ENCODE measurements around the gene SPTBN2. TPM values are rescaled to one million over a fixed set of nuclear protein-coding genes. Genes with fewer than 3 reads are reported as not detected.

SPTBN2 gene
- total RNA-seq, 2 experiments from 2014 or later, result 0.31 TPM; not detected in 1

DNA sequence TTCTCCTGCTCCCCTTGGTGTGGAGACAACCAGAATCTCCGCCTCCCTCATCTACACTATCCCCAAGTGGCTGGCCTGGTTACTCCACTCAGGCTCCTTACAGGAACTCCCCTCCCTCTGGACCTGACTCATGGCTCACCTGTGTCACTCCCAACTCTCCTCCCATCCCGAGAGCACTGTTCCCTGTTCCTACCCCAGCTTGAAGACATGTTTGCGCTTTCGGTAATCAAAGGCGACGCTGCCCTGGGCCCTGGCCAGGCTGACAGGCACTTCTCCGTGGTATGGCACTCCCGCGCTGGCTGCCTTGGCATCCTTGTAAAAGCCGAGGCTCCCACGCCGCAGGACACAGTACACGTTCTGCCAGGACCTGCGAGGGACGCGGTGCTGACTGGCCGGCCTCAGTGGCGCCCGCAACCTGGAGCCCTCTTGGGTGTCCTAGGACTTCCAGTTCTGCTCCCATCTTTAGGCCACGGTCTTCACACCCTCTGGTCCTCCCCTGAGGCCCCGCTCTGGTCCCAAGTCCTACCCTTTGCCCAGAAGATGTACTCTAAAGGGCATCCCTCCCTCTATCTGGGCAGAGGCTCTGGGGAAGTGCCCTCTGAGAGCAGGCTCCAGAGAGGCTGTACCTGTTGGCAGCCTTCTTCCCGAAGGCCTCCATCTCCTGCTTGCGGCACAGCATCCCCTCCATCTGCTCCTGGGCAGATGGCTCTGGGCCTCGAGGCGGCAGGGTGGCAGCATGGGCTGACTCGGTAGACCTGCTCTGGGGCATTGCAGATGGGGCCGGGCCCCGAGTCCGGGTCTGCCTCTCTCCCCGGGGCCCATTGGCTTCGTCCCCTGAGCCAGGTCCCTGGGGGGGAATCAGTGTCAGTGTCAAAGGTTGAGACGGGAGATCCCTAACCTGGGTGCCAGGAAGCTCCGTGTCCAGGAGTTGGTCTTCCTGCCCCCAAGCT, 41.9 kb downstream of the SPTBN2 start:
- DNase-seq, result no peak
- ChIA-PET CTCF (no interaction called here), POLR2A (no interaction called here)
- ATAC-seq, result no peak
- no peaks in the 10 kb centered on the region for H3K36me3 Mint-ChIP-seq (ENCODE audit: low read depth)
- H3K4me1 Mint-ChIP-seq (ENCODE audit: low read depth), result no peaks in the 10 kb centered on the region
- H3K4me3 Mint-ChIP-seq, result no peak overlapping the region
- no peak overlapping the region for H3K27ac Mint-ChIP-seq
- H3K9me3 Mint-ChIP-seq (ENCODE audit: insufficient read depth), result no peaks in the 10 kb centered on the region
- H3K27me3 Mint-ChIP-seq (ENCODE audit: low read depth), result no peaks in the 10 kb centered on the region

GRCh38 chr11:66686100-66686785, 42.8 kb downstream of the SPTBN2 start:
- H3K4me1 Mint-ChIP-seq (ENCODE audit: low read depth), result no peaks in the 10 kb centered on the region
- ChIA-PET POLR2A (interaction anchor here (0.9 to 1.5 kb wide), 2 partner anchors 8 to 10 kb away, joined by 3 to 4 read pairs; partner anchors contain the start of gene RBM4B), CTCF (no interaction called here)
- ATAC-seq (no peak), DNase-seq (no peak)
- H3K4me3 Mint-ChIP-seq, result no peak overlapping the region
- H3K36me3 Mint-ChIP-seq (ENCODE audit: low read depth), result no peaks in the 10 kb centered on the region
- H3K9me3 Mint-ChIP-seq (ENCODE audit: insufficient read depth), result no peaks in the 10 kb centered on the region
- no peaks in the 10 kb centered on the region for H3K27me3 Mint-ChIP-seq (ENCODE audit: low read depth)
- H3K27ac Mint-ChIP-seq, result no peak overlapping the region

GRCh38 chr11:66685276-66686099, 43.5 kb downstream of the SPTBN2 start:
- Mint-ChIP-seq H3K36me3 (ENCODE audit: low read depth) (no peaks in the 10 kb centered on the region), H3K9me3 (ENCODE audit: insufficient read depth) (no peaks in the 10 kb centered on the region), H3K27me3 (ENCODE audit: low read depth) (no peaks in the 10 kb centered on the region), H3K4me3 (no peak overlapping the region), H3K27ac (no peak overlapping the region), H3K4me1 (ENCODE audit: low read depth) (no peaks in the 10 kb centered on the region)
- DNase-seq (no peak), ATAC-seq (no peak)
- CTCF ChIA-PET, result no interaction called here
- POLR2A ChIA-PET, result interaction anchor here (0.9 to 1.5 kb wide), 2 partner anchors 8 to 11 kb away, joined by 3 to 4 read pairs; partner anchors contain the start of gene RBM4B

DNA sequence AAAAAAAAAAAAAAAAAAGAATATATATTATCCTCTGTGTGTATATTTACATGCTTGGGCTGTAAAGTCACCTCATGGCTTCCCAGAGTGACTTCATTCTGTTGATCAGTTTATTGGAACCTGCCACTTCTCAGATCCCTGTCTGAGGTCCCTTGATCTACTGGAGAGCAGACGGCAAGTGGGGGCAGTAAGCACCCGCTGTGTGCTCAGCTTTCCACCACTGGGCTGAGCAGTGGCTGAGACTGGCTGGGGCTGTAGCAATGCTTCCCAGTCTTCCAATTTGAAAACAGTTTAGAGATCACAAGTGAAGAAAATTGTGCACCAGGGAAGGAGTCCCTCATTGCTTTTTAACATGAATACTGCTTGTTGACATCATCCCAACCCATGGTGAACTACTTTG, 44.4 kb downstream of the SPTBN2 start:
- Mint-ChIP-seq H3K36me3 (ENCODE audit: low read depth) (no peaks in the 10 kb centered on the region), H3K9me3 (ENCODE audit: insufficient read depth) (no peaks in the 10 kb centered on the region), H3K4me1 (ENCODE audit: low read depth) (no peaks in the 10 kb centered on the region), H3K27ac (no peak overlapping the region), H3K4me3 (no peak overlapping the region), H3K27me3 (ENCODE audit: low read depth) (no peaks in the 10 kb centered on the region)
- ChIA-PET CTCF (no interaction called here), POLR2A (interaction anchor here (1.5 kb wide), 1 partner anchor 11 kb away, joined by 3 read pairs; no protein-coding TSS in a partner anchor)
- no peak for DNase-seq
- no peak for ATAC-seq

GRCh38 chr11:66683877-66684276, 45.1 kb downstream of the SPTBN2 start:
- ChIA-PET CTCF (no interaction called here), POLR2A (no interaction called here)
- DNase-seq (no peak), ATAC-seq (no peak)
- Mint-ChIP-seq H3K9me3 (ENCODE audit: insufficient read depth) (no peaks in the 10 kb centered on the region), H3K4me3 (no peak overlapping the region), H3K27ac (no peak overlapping the region), H3K36me3 (ENCODE audit: low read depth) (no peaks in the 10 kb centered on the region), H3K4me1 (ENCODE audit: low read depth) (no peaks in the 10 kb centered on the region), H3K27me3 (ENCODE audit: low read depth) (no peaks in the 10 kb centered on the region)

DNA sequence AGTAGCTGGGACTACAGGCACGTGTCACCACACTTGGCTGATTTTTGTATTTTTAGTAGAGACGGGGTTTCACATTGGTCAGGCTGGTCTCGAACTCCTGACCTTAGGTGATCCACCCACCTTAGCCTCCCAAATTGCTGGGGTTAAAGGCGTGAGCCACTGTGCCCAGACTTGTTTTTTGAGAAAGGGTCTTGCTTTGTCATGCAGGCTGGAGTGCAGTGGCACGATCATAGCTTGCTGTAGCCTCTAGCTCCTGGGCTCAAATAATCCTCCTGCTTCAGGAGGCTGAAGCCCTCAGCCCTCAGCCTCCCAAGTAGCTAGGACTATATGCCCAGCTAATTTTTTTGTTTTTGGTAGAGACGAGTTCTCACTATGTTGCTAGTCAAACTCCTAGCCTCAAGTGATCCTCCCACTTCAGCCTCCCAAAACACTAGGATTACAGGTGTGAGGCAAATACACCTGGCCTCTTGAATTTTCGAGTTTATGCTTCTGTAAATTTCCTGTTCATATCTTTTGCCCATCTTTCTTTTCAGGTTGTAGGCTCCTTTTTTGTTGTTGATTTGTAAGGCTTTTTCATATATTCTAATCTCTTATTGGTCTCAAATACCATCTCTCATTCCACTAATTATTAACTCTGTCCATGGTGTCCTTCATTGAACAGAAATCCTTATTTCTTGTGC, 47.9 kb downstream of the SPTBN2 start:
- DNase-seq (no peak), ATAC-seq (no peak)
- ChIA-PET CTCF (interaction anchor here (1.1 to 1.6 kb wide), 4 partner anchors 42 to 252 kb away, joined by 3 to 7 read pairs (median 4); partner anchors contain the start of gene RBM4), POLR2A (no interaction called here)
- H3K27ac Mint-ChIP-seq, result no peak overlapping the region
- no peaks in the 10 kb centered on the region for H3K9me3 Mint-ChIP-seq (ENCODE audit: insufficient read depth)
- peaks cover 20% of the 10 kb centered on the region for H3K4me1 Mint-ChIP-seq (ENCODE audit: low read depth)
- H3K4me3 Mint-ChIP-seq, result no peak overlapping the region
- H3K27me3 Mint-ChIP-seq (ENCODE audit: low read depth), result no peaks in the 10 kb centered on the region
- peaks cover 13% of the 10 kb centered on the region for H3K36me3 Mint-ChIP-seq (ENCODE audit: low read depth)

DNA sequence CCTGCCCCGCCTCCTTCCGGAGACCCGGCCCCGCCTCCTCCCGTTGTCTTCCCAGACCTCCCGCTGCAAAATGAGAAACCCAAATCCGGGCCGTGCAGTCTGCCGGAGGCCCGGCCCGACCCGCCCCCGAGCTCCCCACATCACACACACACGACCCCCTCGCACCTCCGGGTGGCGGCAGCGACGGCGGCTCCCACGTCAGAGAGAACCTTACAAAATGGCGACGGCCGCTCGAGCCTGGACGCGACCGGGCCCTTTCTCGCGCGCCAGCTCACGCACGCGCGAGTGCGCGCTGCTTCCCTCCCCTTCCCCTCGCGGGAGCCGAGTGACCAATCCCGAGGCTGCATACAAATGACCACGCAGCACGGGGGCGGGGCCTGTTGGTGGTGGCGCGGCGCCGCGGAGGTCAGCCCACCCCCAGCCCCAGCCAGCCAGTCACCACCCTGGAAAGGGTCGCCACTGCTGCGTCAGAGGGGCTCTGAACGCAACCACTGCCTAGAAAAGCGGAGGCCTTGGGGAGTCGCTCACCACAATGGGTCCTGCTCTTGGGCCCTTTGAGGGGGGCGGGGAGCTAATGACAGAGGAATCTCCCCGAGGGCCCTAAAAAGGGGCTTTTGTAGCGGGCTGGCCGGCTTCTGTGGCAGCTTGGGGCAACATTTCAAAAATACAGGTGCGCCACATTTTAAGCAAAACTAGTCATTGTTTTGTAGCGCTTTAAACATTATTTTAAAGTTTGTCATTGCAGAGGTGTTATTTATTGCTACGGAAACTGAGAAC, 51.2 kb downstream of the SPTBN2 start, which contains the start of gene RBM4B:
RBM4B (minus strand) TSS at position 289 of the 777 bp plus-strand sequence. CDS start 808 bp downstream, outside the sequence.
- peaks cover 35% of the 10 kb centered on the region for H3K4me1 Mint-ChIP-seq (ENCODE audit: low read depth)
- no peaks in the 10 kb centered on the region for H3K27me3 Mint-ChIP-seq (ENCODE audit: low read depth)
- H3K9me3 Mint-ChIP-seq (ENCODE audit: insufficient read depth), result no peaks in the 10 kb centered on the region
- ATAC-seq (peak; percentile 89), DNase-seq (peak; percentile 96)
- peak within 1 kb of the TSS; percentile 99 for H3K27ac Mint-ChIP-seq
- ChIA-PET POLR2A (interaction anchor here (0.7 to 3.1 kb wide), 23 partner anchors 8 to 281 kb away, joined by 3 to 40 read pairs (median 4); partner anchors contain the start of genes DPP3, MRPL11, RBM14 and RBM4), CTCF (interaction anchor here (0.6 to 3.9 kb wide), 66 partner anchors 10 to 636 kb away, joined by 3 to 70 read pairs (median 6); partner anchors contain the start of genes ACTN3, CCDC87, CCS and CTSF)
- peaks cover 27% of the 10 kb centered on the region for H3K36me3 Mint-ChIP-seq (ENCODE audit: low read depth)
- peak within 1 kb of the TSS; percentile 95 for H3K4me3 Mint-ChIP-seq

GRCh38 chr11:66676931-66677598, 52.0 kb downstream of the SPTBN2 start:
- Mint-ChIP-seq H3K27me3 (ENCODE audit: low read depth) (no peaks in the 10 kb centered on the region), H3K36me3 (ENCODE audit: low read depth) (peaks cover 27% of the 10 kb centered on the region), H3K4me3 (peak overlapping the region; percentile 95), H3K27ac (peak overlapping the region; percentile 99), H3K4me1 (ENCODE audit: low read depth) (peaks cover 35% of the 10 kb centered on the region), H3K9me3 (ENCODE audit: insufficient read depth) (no peaks in the 10 kb centered on the region)
- POLR2A ChIA-PET, result interaction anchor here (0.7 to 3.1 kb wide), 14 partner anchors 9 to 197 kb away, joined by 3 to 40 read pairs (median 4); partner anchors contain the start of genes DPP3, RBM14, RBM4 and RCE1
- no peak for DNase-seq
- CTCF ChIA-PET, result interaction anchor here (0.6 to 3.9 kb wide), 48 partner anchors 9 to 636 kb away, joined by 3 to 70 read pairs (median 8); partner anchors contain the start of genes ACTN3, CCDC87, CCS and CTSF
- no peak for ATAC-seq

GRCh38 chr11:66676282-66676919, 52.6 kb downstream of the SPTBN2 start:
- H3K4me3 Mint-ChIP-seq, result peak overlapping the region; percentile 95
- ChIA-PET POLR2A (interaction anchor here (1.0 to 3.1 kb wide), 7 partner anchors 31 to 166 kb away, joined by 3 to 40 read pairs (median 6); partner anchors contain the start of genes RBM14, RBM4 and RCE1), CTCF (interaction anchor here (0.9 to 3.9 kb wide), 19 partner anchors 12 to 388 kb away, joined by 3 to 70 read pairs (median 16); partner anchors contain the start of genes ACTN3, CCDC87, CCS and MRPL11)
- H3K36me3 Mint-ChIP-seq (ENCODE audit: low read depth), result peaks cover 27% of the 10 kb centered on the region
- no peaks in the 10 kb centered on the region for H3K27me3 Mint-ChIP-seq (ENCODE audit: low read depth)
- ATAC-seq, result no peak
- peak overlapping the region; percentile 99 for H3K27ac Mint-ChIP-seq
- DNase-seq, result no peak
- no peaks in the 10 kb centered on the region for H3K9me3 Mint-ChIP-seq (ENCODE audit: insufficient read depth)
- H3K4me1 Mint-ChIP-seq (ENCODE audit: low read depth), result peaks cover 36% of the 10 kb centered on the region
